ENCODE results near the gene HACE1.

- TF ChIP-seq POLR2A (IDR thresholded peaks at IDR 0.05) = no peak
- TF ChIP-seq CTCF (IDR thresholded peaks at IDR 0.05) = no peak
Measured at GRCh38 chr6:104750449-104750848, 109.3 kb downstream of the HACE1 start.
